ENCODE results near the gene USP3.

The USP3 gene

GRCh38 chr15:63540449-63540848, 36.1 kb downstream of the USP3 start:
- no peak for DNase-seq (ENCODE audit: low read depth in 3 of 3)

- DNase-seq (ENCODE audit: low read depth in 3 of 3), result no peak
Measured at GRCh38 chr15:63544258-63545026, 40.0 kb downstream of the USP3 start.

DNA sequence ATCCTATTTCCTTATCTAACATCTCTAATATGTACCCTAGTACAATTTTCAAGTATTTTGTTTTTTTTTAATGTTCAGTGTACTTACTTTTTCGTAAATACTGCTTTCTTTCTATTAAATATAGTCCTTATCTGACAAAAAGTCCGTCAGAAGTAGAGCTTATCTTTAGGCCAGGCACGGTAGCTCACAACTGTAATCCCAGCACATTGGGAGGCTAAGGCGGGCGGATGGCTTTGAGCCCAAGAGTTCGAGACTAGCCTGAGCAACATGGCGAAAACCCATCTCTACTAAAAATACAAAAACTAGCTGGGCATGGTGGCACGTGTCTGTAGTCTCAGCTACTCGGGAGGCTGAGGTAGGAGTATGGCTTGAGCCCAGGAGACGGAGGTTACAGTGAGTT, 41.1 kb downstream of the USP3 start:
- no peak for DNase-seq (ENCODE audit: low read depth in 3 of 3)

GRCh38 chr15:63551400-63551799, 47.0 kb downstream of the USP3 start:
- no peak for DNase-seq (ENCODE audit: low read depth in 3 of 3)

- DNase-seq (ENCODE audit: low read depth in 3 of 3), result no peak
Measured at GRCh38 chr15:63553388-63553791, 49.0 kb downstream of the USP3 start.

DNA sequence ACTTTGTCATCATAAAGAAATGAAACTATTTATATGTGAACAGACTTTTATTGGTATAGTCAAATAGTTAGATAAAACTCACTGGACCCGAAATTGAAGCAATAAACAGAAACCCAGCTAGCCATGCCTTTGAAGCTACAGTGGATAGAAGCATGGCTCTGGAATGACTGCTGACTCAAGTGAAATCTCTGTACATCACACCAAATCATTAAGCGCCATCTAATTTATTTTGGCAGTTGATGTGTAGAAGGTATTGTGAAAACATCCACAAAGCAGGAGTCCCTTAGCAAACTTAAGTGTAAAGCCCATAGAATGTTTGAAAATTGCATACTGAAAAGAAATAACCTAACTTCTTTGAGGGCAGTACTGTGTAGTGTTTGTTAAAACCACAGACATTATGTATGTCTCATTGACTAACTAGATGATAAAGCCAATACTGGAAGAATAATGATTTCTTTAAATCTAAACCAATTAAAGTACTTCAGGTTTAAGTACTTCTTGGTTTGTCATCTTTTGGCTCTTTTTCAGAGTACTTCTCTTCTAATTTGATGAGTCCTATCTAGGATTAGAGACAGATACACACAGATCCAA, 50.0 kb downstream of the USP3 start:
- no peak for DNase-seq (ENCODE audit: low read depth in 3 of 3)

DNA sequence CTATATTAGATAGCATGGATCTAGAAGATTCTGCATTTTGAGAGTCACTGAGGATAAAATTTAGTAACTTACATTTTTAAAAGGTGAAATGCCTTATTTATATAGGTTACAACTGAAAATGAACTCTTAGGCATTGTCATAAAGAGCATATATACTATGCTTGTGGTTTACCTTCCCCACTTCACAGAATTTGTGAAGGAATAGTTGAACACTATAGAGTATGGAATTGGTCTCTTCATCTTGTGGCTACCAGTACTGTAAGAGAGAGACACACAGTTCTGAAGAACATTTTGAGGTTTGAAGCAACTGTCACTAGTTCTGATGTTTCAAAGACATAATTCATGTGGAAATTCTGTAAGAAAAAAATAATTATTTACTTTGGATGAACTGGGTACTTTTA, 51.1 kb downstream of the USP3 start:
- no peak for DNase-seq (ENCODE audit: low read depth in 3 of 3)

DNA sequence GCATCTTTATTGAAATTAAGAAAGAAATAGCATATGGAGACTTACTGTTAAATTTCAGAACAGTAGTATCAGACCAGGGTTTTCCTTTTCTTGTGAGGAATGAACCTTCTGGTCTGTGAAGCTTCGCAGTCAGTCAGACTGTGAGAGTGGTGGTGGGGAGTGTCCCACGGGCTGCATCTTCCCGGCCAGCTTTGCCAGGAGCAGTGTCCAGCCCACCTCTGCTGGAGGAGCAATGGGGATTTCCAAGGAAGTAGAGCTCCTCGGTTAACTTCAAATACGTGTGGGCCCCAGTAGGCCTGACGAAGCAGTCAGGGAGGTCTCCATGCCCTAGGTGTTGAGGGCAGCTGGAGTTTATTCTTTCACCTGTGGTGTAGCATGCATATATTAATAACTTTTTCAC, 51.9 kb downstream of the USP3 start:
- DNase-seq (ENCODE audit: low read depth in 3 of 3), result no peak

DNA sequence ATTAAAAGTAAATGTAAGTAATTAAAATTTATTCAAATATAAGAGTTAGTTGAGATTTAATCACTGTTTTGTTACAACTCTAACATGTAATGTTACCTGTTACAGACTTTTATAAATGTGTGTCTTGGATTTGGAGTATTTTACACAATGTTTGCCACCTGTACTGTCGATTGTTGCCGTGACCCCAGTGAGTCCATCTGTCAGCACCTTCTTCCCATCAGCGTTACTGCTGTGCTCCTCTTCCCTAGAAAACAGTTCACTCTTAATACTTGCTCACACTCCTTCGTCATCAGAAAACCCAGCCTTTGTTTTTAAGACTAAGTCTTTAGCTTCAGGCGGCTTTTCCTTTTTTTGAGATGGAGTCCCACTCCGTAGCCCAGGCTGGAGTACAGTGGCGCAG, 52.3 kb downstream of the USP3 start:
- no peak for DNase-seq (ENCODE audit: low read depth in 3 of 3)

DNA sequence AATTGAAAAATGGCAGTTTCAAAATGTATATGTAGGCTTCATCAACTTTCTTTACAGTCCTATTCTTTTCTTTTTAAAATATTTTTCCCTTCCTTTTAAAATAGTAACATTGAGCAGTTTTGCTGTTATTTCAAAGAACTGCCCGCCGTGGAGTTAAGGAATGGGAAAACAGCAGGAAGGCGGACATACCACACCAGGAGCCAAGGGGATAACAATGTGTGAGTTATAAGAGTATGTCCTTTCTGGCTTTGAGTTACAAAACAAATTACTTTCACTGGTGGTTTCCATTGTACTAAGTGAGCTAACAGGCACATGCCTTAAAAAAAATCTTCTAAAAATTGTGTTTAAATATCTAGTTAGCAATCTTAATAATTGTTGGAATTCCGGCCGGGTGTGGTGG, 55.4 kb downstream of the USP3 start:
- no peak for DNase-seq (ENCODE audit: low read depth in 3 of 3)

DNA sequence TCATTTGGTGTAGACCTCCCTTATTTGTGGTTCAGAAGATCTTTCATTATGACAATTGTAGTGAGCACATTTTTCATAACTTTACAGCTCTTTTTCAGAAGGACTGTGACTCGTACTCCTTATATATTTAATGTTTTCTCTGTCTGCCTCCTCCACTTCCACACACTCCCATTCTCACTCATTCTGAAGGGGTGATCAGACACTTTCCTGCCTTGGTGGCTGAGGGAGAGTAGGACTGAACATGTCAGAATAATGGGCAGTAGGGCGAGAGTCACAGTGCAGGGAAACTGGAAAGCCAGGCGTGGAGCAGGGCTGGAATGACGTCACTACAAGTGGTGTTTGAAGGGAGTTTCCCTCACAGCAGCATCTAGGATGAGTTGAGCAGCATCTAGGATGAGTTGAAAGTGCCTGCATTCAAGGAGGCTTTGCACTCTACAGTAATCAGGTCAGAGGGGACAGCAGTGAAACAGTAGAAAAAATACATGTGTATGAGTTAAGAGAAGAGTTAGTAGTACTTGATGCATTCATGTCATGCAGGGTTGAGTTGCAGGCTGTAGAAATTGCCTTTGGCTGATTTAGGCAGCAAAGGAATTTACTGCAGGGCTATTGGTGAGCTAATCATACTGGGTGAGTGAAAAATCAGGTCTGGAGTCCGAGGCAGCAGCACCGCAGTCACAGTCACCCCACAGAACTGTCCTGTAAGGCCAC, 56.5 kb downstream of the USP3 start:
- peak; percentile 20 to 72 (median 59) for DNase-seq (ENCODE audit: low read depth in 3 of 3)

GRCh38 chr15:63564093-63564492, 59.7 kb downstream of the USP3 start:
- no peak for DNase-seq (ENCODE audit: low read depth in 3 of 3)

DNA sequence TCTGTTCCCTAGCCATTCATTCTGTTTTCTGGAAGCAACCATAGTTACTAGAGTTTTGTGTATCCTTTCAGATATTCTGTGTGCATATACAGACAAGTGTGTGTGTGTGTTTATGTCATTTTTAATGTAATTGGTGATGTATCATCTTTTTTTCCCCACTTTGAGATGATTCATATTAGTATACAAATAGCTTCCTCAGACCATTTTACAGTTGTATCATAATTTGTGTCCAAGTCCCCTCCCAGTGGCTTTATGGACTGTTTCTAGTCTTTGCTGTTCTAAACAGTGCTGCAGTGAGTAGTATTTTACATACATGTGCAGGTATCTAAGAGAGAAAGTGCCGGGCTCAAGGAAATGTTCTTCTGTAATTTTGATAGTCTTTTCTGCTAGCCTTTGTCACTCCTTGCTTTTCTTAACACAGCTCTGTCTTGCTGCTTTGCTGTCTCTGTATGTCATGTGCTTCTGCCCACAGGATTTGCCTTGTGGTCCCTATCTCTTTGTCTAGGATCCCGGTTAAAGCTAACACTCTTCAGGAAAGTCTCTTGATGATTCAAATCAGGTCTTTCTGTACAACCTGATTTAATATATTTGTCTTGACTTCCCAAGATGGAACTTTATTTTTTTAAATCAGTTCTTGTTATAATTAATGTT, 61.3 kb downstream of the USP3 start:
- DNase-seq (ENCODE audit: low read depth in 3 of 3), result no peak

DNA sequence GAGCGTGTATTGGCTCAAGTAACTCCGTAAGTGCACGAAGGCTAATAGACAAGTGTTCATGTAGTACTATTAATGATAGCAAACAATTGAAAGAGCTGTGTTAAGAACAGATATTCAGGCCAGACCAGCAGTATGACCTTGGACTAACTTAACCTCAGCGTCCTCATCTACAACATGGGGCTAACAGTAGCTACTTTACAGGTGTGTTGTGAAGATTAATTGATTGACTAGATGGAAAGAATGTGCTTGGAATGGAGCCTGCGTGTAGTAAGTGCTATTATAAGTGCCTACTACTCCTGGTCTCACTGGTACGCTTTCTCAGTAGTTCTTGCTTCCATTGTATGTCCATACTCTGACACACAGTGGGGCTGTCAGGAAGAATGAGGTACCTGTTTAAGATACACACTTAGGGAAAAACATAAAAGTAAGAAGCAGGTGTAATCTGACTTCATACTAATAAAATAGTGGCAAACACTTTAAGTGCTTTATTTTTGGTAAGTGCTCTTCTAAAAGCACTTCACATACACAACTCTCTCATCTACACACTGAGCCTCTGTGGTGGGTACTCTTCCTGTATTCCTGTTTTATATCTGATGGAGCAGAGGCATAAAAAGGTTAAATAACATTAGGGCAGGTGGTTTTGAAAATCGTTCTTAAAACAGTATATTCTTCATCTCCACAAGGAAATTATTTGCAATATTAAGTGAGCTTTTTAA, 68.5 kb downstream of the USP3 start:
- no peak for DNase-seq (ENCODE audit: low read depth in 3 of 3)

DNA sequence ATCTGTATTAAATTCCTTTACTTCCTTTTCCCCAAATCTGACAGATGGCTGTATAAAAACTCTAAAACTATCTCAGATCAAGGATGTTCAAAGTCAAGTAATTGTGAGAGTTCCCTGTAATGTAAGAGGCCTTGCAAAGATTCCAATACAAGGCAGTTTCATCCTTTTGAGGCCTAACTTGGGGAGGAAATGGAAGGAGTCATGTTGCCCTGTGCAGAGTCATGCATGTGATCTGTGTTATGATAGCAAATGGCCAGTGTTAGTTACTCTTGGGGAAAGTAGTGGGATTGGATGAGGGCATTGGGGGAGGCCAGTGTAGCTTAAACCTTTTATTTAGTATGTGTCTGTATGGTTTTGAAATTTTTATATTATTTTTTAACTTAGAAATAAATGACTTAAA, 69.1 kb downstream of the USP3 start:
- no peak for DNase-seq (ENCODE audit: low read depth in 3 of 3)

DNA sequence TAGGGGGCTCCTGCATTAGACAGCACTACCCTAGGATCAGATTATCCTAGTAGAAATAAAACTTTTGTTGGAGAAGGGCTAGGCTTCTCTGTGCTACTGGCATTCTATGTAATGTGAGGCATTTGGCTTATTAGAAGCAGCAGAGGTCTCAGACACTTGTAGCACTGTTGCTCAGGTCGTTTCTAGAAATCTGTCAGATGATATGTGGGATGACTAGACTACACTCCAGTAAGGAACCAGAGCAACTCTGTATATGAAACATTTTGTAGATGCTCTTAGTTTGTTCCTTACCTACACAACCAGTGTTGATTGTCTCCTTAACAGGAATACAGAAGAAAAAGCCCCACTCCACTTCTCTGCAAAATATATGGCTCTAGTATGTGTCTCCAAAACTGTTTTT, 70.9 kb downstream of the USP3 start:
- DNase-seq (ENCODE audit: low read depth in 3 of 3), result no peak

DNA sequence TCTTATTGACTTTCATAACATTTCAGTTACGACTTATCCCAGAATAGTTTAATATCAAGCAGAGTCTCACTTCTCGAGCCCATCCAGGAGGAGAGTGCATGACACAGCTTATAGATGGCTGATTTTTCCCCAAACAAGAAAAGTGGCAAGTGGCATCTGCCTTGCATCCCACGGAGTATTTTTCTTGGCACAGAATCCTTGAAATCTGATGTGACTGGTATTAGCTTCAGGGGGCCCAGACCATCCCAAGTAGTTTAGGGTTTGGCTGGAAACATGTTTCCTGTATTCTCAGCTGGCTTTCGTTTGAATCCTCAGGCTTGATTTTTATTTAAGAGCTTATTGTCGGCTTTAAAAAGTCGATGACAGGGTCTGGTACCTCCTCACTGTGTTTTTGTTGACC, 72.0 kb downstream of the USP3 start:
- no peak for DNase-seq (ENCODE audit: low read depth in 3 of 3)

DNA sequence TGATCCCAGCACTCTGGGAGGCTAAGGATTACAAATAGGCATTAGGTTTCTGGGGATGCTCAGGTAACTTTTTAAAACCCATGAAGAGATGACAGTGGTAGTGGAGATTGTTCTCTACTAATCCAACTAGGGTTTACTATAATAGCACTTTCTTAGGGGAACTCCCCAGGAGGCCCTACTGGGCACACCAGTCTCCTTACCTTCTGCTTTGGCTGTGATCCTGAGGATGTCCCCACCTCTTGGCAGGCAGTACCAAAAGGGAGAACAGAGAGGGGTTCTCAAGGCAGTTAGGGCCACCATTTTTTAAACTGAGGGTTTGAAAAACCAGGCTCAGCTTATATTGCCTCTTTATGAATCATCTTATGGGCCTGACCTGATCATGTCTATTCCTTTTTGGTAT, 77.8 kb downstream of the USP3 start:
- DNase-seq (ENCODE audit: low read depth in 3 of 3), result no peak

DNA sequence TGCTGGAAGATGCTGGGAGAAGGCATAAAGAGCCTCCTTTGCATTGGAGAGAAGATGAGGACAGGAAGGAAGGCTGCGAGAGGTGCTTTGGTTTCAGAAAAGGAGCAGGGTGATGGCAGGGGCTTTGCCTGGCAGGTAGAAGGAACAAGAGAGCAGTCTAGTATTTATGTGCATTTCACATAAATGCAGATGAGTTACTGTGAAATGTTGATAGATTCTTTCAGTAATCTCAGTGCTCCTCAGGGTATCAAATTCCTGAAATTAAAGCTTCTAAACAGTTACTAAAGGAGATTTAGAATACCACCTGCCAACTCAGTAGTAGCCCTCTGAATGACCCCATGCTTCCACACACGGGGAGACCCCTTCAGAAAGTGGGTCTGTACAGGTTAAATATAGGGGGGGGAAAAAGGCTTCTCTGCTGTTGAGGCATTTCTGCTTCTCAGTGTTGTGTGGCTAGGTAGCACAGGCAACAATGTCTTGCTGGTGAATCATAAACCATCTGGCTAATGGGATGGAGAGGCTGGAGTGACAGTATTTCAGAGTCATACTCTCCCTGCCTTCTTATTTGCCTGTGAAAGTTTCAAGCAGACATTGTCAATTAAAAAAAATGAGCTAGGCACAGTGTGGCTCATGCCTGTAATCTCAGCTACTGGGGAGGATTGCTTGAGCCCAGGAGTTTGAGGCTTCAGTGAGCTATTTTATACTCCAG, 78.5 kb downstream of the USP3 start:
- no peak for DNase-seq (ENCODE audit: low read depth in 3 of 3)

GRCh38 chr15:63586790-63587189, 82.4 kb downstream of the USP3 start:
- no peak for DNase-seq (ENCODE audit: low read depth in 3 of 3)

- no peak for DNase-seq (ENCODE audit: low read depth in 3 of 3)
Measured at GRCh38 chr15:63587527-63587926, 83.1 kb downstream of the USP3 start.

All from stimulated activated CD4-positive, alpha-beta T cell treated with anti-CD3 and anti-CD28 coated beads, TNF-alpha, amount 100 ng/mL, for 48 hours (primary cell).